ENCODE data around the gene LIPA.

LIPA gene

GRCh38 chr10:89240519-89240918, 11.1 kb downstream of the LIPA start:
- DNase-seq (ENCODE audit: low read depth in 3 of 3): no peak

GRCh38 chr10:89238956-89239644, 12.5 kb downstream of the LIPA start:
- DNase-seq (ENCODE audit: low read depth in 3 of 3): no peak

GRCh38 chr10:89237849-89238248, 13.7 kb downstream of the LIPA start:
- no peak for DNase-seq (ENCODE audit: low read depth in 3 of 3)

DNA sequence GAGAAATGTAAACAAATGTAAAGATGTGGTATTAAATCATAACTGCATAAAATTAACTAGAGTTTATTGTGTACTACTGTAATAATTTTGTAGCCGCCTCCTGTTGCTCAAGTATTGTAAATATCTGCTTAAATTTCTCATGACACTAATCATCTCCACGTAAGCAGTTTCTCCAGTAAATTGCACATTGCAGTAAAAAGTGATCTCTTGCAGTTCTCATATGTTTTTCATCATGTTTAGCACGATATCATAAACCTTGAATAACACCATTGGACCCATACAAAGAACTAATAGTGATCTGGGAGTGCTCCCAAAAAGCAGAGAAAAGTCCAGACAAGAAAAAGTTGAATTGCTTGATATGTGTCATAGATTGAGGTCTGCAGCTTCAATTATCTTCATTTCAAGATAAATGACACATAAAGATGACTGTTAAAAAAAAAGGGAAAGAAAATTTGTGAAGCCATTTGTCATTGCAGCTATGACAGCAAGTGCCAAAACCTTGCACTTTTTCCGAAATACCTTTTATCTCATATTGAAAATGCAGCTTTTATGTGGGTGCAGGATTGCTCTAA, 15.3 kb downstream of the LIPA start:
- DNase-seq (ENCODE audit: low read depth in 3 of 3): no peak

GRCh38 chr10:89235073-89235798, 16.3 kb downstream of the LIPA start:
- DNase-seq (ENCODE audit: low read depth in 3 of 3): no peak

DNA sequence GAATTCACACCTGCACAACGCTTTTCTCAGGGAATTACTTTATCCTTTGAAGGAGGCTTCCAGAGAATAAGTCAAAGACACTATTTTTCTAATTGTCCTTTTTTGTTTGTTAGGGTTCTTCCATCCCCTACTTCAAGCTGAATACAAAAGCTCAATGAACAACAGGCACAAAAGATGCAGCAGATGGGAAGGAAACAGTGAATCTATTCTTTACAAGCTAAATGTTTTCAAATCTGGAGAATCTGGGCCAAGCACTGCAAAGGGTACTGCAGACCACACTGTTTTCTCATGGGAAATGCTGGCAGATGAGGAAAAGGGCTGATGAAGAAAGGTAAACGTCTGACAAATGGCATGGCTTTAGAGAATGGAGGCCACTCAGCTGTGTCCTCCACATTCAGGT, 18.5 kb downstream of the LIPA start:
- no peak for DNase-seq (ENCODE audit: low read depth in 3 of 3)

DNA sequence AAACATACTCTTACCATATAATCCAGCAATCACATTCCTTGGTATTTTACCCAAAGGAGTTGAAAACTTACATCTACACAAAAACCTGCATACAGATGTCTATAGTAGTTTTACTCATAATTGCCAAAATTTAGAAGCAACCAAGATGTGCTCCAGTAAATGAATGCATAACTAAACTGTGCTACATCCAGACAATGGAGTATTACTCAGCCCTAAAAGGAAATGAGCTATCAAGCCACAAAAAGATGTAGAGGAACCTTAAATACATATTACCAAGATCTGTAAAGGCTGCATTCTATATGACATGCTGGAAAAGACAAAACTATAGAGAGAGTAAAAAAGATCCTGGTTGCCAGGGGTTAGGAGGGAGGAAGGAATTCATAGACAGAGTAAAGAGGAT, 22.6 kb downstream of the LIPA start:
- no peak for DNase-seq (ENCODE audit: low read depth in 3 of 3)

DNA sequence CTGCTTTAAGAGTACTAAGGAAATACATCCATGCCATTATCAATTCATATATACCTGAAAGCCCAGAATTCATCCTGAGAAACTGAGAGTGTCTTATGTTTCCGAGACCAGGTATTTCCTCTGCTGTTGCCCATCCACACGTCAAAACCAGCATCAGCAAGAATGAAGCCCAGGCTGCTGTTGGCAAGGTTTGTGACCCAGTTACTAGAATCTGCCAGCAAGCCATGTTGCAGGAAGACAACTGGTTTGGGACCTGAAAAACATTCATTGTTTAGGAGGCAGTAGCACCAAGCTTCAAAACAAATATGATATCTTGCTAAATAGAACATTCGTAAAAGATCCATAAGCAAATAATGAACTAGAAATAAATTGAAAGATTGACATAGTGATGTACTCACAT, 23.4 kb downstream of the LIPA start:
- DNase-seq (ENCODE audit: low read depth in 3 of 3): no peak

DNA sequence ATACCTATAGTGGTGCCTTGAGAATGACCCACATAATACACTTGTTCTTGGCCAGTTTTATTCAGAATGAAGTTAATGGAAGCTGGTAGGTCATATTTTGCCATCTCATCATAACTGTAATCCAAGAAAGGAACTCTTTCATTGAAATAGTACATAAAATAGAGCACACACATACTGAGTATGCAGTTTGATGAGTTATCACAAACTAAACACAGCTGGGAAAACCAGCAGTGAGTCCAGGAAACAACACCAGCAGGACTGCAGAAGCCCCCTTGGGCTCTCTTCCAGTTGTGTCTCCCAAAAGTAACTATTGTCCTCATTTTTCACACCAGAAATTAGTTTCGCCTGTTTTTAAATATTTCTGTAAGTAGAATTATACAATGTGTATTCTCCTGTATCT, 24.7 kb downstream of the LIPA start:
- no peak for DNase-seq (ENCODE audit: low read depth in 3 of 3)

- no peak for DNase-seq (ENCODE audit: low read depth in 3 of 3)
These were observed 26.7 kb downstream of the LIPA start for GRCh38 chr10:89224739-89225443.

DNA sequence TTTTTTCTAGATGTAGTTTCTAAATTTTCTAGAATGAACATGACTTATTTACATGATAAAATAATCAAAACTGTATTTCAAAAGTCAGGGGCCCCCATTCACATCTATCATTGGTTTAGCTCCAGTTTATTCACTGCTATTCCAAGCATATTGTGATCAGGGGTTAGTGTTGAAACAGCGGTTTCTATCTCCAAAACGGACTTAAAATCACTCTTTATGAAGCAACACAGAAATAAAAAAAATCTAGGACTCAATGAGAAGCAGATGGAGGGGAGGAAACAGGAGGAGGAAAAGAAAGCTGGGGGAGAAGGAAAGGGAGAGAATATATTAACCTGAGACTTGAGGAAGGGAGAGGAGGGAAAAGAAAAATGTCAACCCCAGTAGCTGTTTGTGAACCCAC, 29.7 kb downstream of the LIPA start:
- DNase-seq (ENCODE audit: low read depth in 3 of 3): no peak

- DNase-seq (ENCODE audit: low read depth in 3 of 3): no peak
These were observed 31.9 kb downstream of the LIPA start for GRCh38 chr10:89219513-89220218.

GRCh38 chr10:89217057-89217990, 34.3 kb downstream of the LIPA start:
- peak; percentile 34 to 57 (median 44) for DNase-seq (ENCODE audit: low read depth in 3 of 3)

- no peak for DNase-seq (ENCODE audit: low read depth in 3 of 3)
These were observed 35.5 kb downstream of the LIPA start for GRCh38 chr10:89216056-89216455.

DNA sequence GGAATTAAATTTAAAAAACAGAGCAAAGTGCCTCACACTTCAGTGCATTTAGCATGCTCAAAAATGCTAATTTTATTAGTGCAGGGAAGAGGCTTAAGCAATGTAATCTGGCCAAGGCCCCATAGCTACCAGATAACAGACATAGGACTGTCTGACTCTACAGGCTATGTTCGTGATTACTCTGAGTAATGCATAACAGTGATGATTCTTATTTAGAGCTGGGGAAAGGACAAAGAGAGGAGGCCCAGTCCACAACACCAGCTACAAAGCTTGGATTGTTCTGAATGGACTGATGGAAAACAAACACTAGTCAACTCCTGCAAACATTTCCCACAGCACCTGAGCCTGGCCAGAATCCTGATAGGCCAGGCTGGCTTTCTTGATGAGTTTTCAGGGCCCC, 36.1 kb downstream of the LIPA start:
- DNase-seq (ENCODE audit: low read depth in 3 of 3): no peak

GRCh38 chr10:89214566-89215165, 36.9 kb downstream of the LIPA start:
- DNase-seq (ENCODE audit: low read depth in 3 of 3): no peak

- no peak for DNase-seq (ENCODE audit: low read depth in 3 of 3)
These were observed 38.3 kb downstream of the LIPA start for GRCh38 chr10:89213191-89213808.

- no peak for DNase-seq (ENCODE audit: low read depth in 3 of 3)
These were observed 40.7 kb downstream of the LIPA start for GRCh38 chr10:89210794-89211425.

GRCh38 chr10:89209718-89210117, 41.9 kb downstream of the LIPA start:
- DNase-seq (ENCODE audit: low read depth in 3 of 3): no peak

Measured in stimulated activated CD4-positive, alpha-beta T cell treated with anti-CD3 and anti-CD28 coated beads, TNF-alpha, amount 100 ng/mL, for 24 hours (primary cell).